ENCODE results near the gene CXCR2. TPM values are rescaled to one million over a fixed set of nuclear protein-coding genes. Genes with fewer than 3 reads are reported as not detected.

Gene CXCR2
- not detected in 2 replicates for total RNA-seq (ENCODE audit: low replicate concordance)

GRCh38 chr2:218125626-218126080, at the start of gene CXCR2:
CXCR2 (plus strand) TSS chr2:218126028; CDS start chr2:218134802, 8,774 bp downstream.

GRCh38 chr2:218166791-218167190, 41.0 kb downstream of the CXCR2 start, which contains the start of gene CXCR1:
CXCR1 (minus strand) TSS chr2:218166962; CDS start chr2:218165211, 1,751 bp downstream.

Other genes with a start within 250 kb of the CXCR2 start
- gene TNS1, start 123.0 kb upstream of the CXCR2 start, total RNA-seq (ENCODE audit: low replicate concordance), result 64.1 and 103 TPM in 2 replicates
- 0.08 TPM in 1 of 2 replicates, not detected in the other for gene RUFY4, start 56.8 kb upstream of the CXCR2 start, total RNA-seq (ENCODE audit: low replicate concordance)
- gene CXCR1, start 40.9 kb downstream of the CXCR2 start, total RNA-seq (ENCODE audit: low replicate concordance), result not detected in 2 replicates
- gene ARPC2, start 91.2 kb downstream of the CXCR2 start, total RNA-seq (ENCODE audit: low replicate concordance), result 221 and 388 TPM in 2 replicates
- not detected in 2 replicates for gene GPBAR1, start 135.0 kb downstream of the CXCR2 start, total RNA-seq (ENCODE audit: low replicate concordance)
- 117 and 137 TPM in 2 replicates for gene AAMP, start 144.1 kb downstream of the CXCR2 start, total RNA-seq (ENCODE audit: low replicate concordance)
- 11.7 and 20.6 TPM in 2 replicates for gene PNKD, start 144.5 kb downstream of the CXCR2 start, total RNA-seq (ENCODE audit: low replicate concordance)
- gene TMBIM1, start 166.5 kb downstream of the CXCR2 start, total RNA-seq (ENCODE audit: low replicate concordance), result 175 and 311 TPM in 2 replicates
- gene CATIP, start 230.8 kb downstream of the CXCR2 start, total RNA-seq (ENCODE audit: low replicate concordance), result not detected in 2 replicates